ENCODE results near the gene RBM11. TPM values are rescaled to one million over a fixed set of nuclear protein-coding genes. Genes with fewer than 3 reads are reported as not detected.

RBM11 gene
- total RNA-seq, 2 donors from 2014 or later, result 5.4 to 13.5 TPM

- Mint-ChIP-seq H3K4me3 (no peak overlapping the region), H3K36me3 (ENCODE audit: low read depth) (no peaks in the 10 kb centered on the region), H3K4me1 (no peaks in the 10 kb centered on the region), H3K27ac (no peak overlapping the region), H3K9me3 (peaks cover 5% of the 10 kb centered on the region), H3K27me3 (ENCODE audit: insufficient read depth) (no peaks in the 10 kb centered on the region)
- Histone ChIP-seq H3K9ac (ENCODE audit: extremely low read depth, low read length, poor library complexity, severe bottlenecking) (no peak overlapping the region), H3K27me3 (ENCODE audit: control insufficient read depth, insufficient read depth, low read length, poor library complexity, severe bottlenecking) (no peaks in the 10 kb centered on the region), H3K4me3 (ENCODE audit: low read length) (no peak overlapping the region), H3K36me3 (ENCODE audit: control insufficient read depth, insufficient read depth, low read length) (no peaks in the 10 kb centered on the region), H3K9me3 (ENCODE audit: control insufficient read depth, low read length) (no peaks in the 10 kb centered on the region), H3K27ac (ENCODE audit: low read depth, low read length) (no peak overlapping the region), H3K4me1 (ENCODE audit: control insufficient read depth, insufficient read depth, low read length) (no peaks in the 10 kb centered on the region)
- 64 to 84% methylated on average over 2 of the region's 2 CpGs for WGBS, 2 experiments (ENCODE audit: insufficient coverage in 1 of 2, insufficient read length in 1 of 2)
- no peak for DNase-seq
- no peak for TF ChIP-seq CTCF (conservative IDR thresholded peaks at IDR 0.05)
Observed at GRCh38 chr21:14243874-14244273, 27.9 kb downstream of the RBM11 start.

- Mint-ChIP-seq H3K4me3 (no peak overlapping the region), H3K9me3 (peaks cover 15% of the 10 kb centered on the region), H3K27ac (no peak overlapping the region), H3K4me1 (no peaks in the 10 kb centered on the region), H3K36me3 (ENCODE audit: low read depth) (no peaks in the 10 kb centered on the region), H3K27me3 (ENCODE audit: insufficient read depth) (no peaks in the 10 kb centered on the region)
- Histone ChIP-seq H3K27ac (ENCODE audit: low read depth, low read length) (no peak overlapping the region), H3K9me3 (ENCODE audit: control insufficient read depth, low read length) (peaks cover 10% of the 10 kb centered on the region), H3K4me3 (ENCODE audit: low read length) (no peak overlapping the region), H3K9ac (ENCODE audit: extremely low read depth, low read length, poor library complexity, severe bottlenecking) (no peak overlapping the region), H3K27me3 (ENCODE audit: control insufficient read depth, insufficient read depth, low read length, poor library complexity, severe bottlenecking) (no peaks in the 10 kb centered on the region), H3K4me1 (ENCODE audit: control insufficient read depth, insufficient read depth, low read length) (no peaks in the 10 kb centered on the region), H3K36me3 (ENCODE audit: control insufficient read depth, insufficient read depth, low read length) (no peaks in the 10 kb centered on the region)
- TF ChIP-seq CTCF (conservative IDR thresholded peaks at IDR 0.05), result no peak
- DNase-seq, result no peak
Observed at GRCh38 chr21:14244911-14245310, 29.0 kb downstream of the RBM11 start.

- H3K36me3 Mint-ChIP-seq (ENCODE audit: low read depth), result no peaks in the 10 kb centered on the region
- H3K36me3 ChIP-seq (ENCODE audit: control insufficient read depth, insufficient read depth, low read length), result no peaks in the 10 kb centered on the region
- H3K4me3 Mint-ChIP-seq, result no peak overlapping the region
- TF ChIP-seq CTCF (conservative IDR thresholded peaks at IDR 0.05), result no peak
- no peak overlapping the region for H3K4me3 ChIP-seq (ENCODE audit: low read length)
- H3K27ac ChIP-seq (ENCODE audit: low read depth, low read length), result no peak overlapping the region
- H3K27me3 Mint-ChIP-seq (ENCODE audit: insufficient read depth), result no peaks in the 10 kb centered on the region
- DNase-seq, result no peak
- peaks cover 13% of the 10 kb centered on the region for H3K9me3 ChIP-seq (ENCODE audit: control insufficient read depth, low read length)
- peaks cover 19% of the 10 kb centered on the region for H3K9me3 Mint-ChIP-seq
- H3K4me1 Mint-ChIP-seq, result no peaks in the 10 kb centered on the region
- no peak overlapping the region for H3K27ac Mint-ChIP-seq
- H3K4me1 ChIP-seq (ENCODE audit: control insufficient read depth, insufficient read depth, low read length), result no peaks in the 10 kb centered on the region
- no peak overlapping the region for H3K9ac ChIP-seq (ENCODE audit: extremely low read depth, low read length, poor library complexity, severe bottlenecking)
- H3K27me3 ChIP-seq (ENCODE audit: control insufficient read depth, insufficient read depth, low read length, poor library complexity, severe bottlenecking), result no peaks in the 10 kb centered on the region
Observed at GRCh38 chr21:14245711-14246110, 29.8 kb downstream of the RBM11 start.

Measured in endodermal cell (in vitro differentiated cells).